ENCODE data around the gene SCGB2B2. TPM values are rescaled to one million over a fixed set of nuclear protein-coding genes. Genes with fewer than 3 reads are reported as not detected.

The SCGB2B2 gene
- total RNA-seq, 1 experiment from 2014 or later, result 0.05 TPM

Small RNA genes lying within 50 kb of the gene (small RNA-seq; reads per million reads assigned to genes)
- 0 reads per million in 2 experiments for gene RF00611

Other genes with a start within 250 kb of the SCGB2B2 start
- 179 and 191 TPM in 2 replicates for gene UBA2, start 248.8 kb downstream of the SCGB2B2 start, total RNA-seq (2014; rRNA removed; shearing (Covaris generic))
- 6.6 and 8.2 TPM in 2 replicates for gene WTIP, start 195.4 kb downstream of the SCGB2B2 start, total RNA-seq (2014; rRNA removed; shearing (Covaris generic))
- gene ZNF302, start 519 bp upstream of the SCGB2B2 start, total RNA-seq (2014; rRNA removed; shearing (Covaris generic)), result 15.5 and 15.7 TPM in 2 replicates
- 12.6 and 14.7 TPM in 2 replicates for gene ZNF181, start 57.1 kb upstream of the SCGB2B2 start, total RNA-seq (2014; rRNA removed; shearing (Covaris generic))
- 0.84 and 0.98 TPM in 2 replicates for gene ZNF599, start 96.1 kb upstream of the SCGB2B2 start, total RNA-seq (2014; rRNA removed; shearing (Covaris generic))
- 4.2 and 5.2 TPM in 2 replicates for gene ZNF30, start 249.7 kb upstream of the SCGB2B2 start, total RNA-seq (2014; rRNA removed; shearing (Covaris generic))

Data from NCI-H460 (cell line).